ENCODE measurements around the gene NPIPB4.
"Not testable (repeated sequence)": the region's sequence is repeated elsewhere in the genome, so short reads cannot be mapped to it uniquely, and the experiment has no call there.

NPIPB4 gene

GRCh38 chr16:21857656-21858055 lies at the start of gene NPIPB4:
Gene NPIPB4 (minus strand): TSS chr16:21857756. CDS start chr16:21857378, 378 bp downstream.
- not testable (repeated sequence) for FAIRE-seq

DNA sequence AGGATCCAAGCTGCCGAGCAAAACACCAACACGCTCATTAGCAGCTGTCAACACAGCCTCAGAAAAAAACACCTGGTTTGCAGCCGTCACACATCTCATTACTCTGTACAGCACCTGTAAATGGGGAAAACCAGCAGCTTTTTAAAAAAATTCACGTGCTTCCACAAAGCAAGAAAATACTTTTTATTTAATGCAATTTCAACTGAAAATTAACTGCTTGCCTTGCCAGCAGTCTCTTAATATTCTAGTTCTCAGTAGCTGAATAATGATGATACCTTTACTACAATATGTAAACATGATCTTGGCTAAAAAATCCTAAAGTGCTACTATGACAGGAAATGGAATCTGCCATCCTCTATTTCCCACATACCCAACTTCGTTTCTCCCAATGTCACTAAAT lies 41.4 kb upstream of the NPIPB4 start:
- not testable (repeated sequence) for FAIRE-seq

GRCh38 chr16:21881988-21882387 lies 24.4 kb upstream of the NPIPB4 start:
- not testable (repeated sequence) for FAIRE-seq

DNA sequence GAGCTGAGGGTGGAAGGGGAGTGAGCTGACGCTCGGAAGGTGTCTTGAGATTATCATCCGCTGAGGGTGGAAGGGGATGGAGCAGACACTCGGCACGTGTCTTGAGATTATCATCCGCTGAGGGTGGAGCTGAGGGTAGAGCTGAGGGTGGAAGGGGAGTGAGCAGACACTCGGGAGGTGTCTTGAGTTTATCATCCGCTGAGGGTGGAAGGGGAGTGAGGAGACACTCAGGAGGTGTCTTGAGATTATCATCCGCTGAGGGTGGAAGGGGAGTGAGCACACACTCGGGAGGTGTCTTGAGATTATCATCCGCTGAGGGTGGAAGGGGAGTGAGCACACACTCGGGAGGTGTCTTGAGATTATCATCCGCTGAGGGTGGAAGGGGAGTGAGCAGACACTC lies 20.4 kb downstream of the NPIPB4 start:
- FAIRE-seq: not testable (repeated sequence)

- FAIRE-seq: not testable (repeated sequence)
These were observed 21.2 kb downstream of the NPIPB4 start for GRCh38 chr16:21836334-21836733.

GRCh38 chr16:21835747-21836146 lies 21.8 kb downstream of the NPIPB4 start:
- not testable (repeated sequence) for FAIRE-seq

DNA sequence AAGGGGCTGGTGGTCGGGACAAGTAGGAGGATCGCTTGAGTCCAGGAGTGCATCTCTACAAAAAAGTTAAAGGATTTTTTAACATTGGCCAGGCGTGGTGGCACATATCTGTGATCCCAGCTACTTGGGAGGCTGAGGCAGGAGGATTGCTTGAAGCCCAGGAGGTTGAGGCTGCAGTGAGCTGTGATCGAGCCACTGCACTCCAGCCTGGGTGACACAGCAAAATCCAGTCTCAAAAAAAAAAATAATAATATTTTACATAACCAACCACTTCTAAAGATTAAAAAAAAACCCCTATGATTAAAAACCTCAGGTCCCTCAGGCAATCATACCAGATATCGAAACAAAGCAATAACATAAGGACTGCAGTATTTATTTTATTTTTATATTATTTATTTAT lies 23.3 kb downstream of the NPIPB4 start:
- not testable (repeated sequence) for FAIRE-seq

DNA sequence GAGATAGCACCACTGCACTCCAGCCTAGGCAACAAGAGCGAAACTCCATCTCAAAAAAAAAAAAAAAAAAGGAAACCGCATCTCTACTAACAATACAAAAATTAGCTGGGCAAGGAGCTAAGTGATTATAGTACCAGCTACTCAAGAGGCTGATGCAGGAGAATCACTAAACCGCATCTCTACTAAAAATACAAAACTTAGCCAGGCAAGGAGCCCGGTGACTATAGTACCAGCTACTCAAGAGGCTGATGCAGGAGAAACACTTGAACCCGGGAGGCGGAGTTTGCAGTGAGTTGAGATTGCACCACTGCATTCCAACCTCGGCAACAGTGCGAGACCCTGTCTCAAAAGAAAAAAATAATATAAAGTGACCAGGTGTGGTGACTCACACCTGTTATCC lies 27.6 kb downstream of the NPIPB4 start:
- not testable (repeated sequence) for FAIRE-seq

DNA sequence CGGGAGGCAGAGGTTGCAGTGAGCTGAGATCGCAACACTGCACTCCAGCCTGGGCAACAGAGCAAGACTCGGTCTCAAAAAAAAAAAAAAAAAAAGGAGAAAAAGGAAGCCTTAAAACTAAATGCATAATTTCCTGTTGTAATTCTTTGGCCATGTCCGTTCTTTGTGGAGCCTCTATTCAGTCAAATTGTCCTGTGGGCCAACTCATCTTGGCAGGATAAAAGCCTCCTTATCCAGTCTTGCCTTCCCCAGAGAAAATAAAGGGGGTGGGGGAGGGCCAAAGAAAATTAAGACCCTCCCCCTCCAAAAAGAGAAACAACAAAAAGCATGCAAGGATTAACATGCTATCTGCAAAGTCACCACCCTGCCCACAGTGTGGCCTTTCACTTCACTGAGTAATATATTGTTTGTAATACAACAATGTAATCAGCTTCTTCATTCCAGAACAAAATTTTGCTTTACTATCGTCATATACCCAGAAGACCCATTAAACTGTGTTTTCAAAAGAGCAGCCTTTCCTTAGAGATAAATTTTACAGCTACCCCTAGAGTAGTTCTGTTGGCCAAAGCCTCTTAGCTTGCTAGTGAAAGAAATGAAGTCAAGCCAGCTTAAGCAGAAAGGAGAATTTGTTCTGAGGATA lies 31.4 kb downstream of the NPIPB4 start:
- FAIRE-seq: not testable (repeated sequence)

DNA sequence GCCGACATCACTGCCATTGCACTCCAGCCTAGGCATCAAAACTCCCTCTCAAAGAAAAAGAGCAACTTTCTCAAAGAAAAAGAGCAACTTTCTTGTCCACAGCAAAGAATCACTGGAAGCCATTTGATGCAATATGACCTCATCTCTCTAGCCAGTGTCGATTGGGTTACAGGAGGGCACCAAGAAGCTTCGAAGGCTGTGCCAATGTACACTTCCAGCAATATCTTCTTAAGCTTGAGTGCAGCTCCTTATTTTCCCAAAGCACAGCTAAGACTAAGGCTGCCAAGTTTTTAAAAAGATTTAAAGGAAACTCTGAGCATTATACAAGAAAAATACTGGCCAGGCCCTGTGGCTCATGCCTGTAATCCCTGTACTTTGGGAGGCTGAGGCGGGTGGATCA lies 32.0 kb downstream of the NPIPB4 start:
- FAIRE-seq: not testable (repeated sequence)

DNA sequence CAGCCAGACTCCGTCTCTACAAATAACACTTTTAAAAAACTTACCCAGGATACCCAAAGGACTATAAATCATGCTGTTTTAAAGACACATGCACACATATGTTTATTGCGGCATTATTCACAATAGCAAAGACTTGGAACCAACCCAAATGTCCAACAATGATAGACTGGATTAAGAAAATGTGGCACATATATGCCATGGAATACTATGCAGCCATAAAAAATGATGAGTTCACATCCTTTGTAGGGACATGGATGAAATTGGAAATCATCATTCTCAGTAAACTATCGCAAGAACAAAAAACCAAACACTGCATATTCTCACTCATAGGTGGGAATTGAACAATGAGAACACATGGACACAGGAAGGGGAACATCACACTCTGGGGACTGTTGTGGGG lies 34.3 kb downstream of the NPIPB4 start:
- not testable (repeated sequence) for FAIRE-seq

GRCh38 chr16:21820908-21821465 lies 36.6 kb downstream of the NPIPB4 start:
- FAIRE-seq: not testable (repeated sequence)

GRCh38 chr16:21820028-21820907 lies 37.3 kb downstream of the NPIPB4 start:
- FAIRE-seq: not testable (repeated sequence)

DNA sequence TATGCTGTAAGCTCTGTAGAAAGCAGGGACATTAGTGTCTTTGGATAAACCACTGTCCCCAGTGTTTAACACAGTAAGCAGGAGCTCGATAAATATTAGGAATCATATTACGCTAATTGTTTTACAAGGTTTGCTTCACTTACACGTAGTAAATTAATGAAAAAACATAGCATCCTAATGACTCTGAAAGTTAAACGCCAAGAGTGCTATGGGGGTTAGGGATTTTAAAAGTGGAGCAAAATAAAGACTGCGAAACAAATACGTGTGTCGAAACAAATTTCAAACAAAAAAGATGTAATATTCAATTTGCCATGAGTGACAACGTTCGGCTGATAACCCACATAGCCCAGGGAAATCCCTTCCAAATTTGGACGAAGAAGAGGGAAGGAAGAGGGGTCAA lies 37.9 kb downstream of the NPIPB4 start:
- not testable (repeated sequence) for FAIRE-seq

- not testable (repeated sequence) for FAIRE-seq
These were observed 40.5 kb downstream of the NPIPB4 start for GRCh38 chr16:21817012-21817411.

- FAIRE-seq: not testable (repeated sequence)
These were observed 41.9 kb downstream of the NPIPB4 start for GRCh38 chr16:21815694-21816093.

DNA sequence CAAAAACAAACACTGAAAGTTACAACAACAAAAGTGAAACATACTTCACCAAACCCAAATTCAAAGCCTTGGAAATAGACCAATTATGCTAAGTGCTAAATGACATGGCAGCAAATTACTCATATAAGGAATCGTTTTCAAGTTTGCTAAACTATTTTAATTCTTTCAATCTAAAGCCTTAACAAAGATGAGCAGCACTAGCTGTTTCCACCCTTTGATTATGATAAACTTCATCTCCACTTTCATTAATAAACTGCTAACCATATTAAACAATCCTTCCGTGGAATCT lies 55.2 kb downstream of the NPIPB4 start:
- not testable (repeated sequence) for FAIRE-seq

DNA sequence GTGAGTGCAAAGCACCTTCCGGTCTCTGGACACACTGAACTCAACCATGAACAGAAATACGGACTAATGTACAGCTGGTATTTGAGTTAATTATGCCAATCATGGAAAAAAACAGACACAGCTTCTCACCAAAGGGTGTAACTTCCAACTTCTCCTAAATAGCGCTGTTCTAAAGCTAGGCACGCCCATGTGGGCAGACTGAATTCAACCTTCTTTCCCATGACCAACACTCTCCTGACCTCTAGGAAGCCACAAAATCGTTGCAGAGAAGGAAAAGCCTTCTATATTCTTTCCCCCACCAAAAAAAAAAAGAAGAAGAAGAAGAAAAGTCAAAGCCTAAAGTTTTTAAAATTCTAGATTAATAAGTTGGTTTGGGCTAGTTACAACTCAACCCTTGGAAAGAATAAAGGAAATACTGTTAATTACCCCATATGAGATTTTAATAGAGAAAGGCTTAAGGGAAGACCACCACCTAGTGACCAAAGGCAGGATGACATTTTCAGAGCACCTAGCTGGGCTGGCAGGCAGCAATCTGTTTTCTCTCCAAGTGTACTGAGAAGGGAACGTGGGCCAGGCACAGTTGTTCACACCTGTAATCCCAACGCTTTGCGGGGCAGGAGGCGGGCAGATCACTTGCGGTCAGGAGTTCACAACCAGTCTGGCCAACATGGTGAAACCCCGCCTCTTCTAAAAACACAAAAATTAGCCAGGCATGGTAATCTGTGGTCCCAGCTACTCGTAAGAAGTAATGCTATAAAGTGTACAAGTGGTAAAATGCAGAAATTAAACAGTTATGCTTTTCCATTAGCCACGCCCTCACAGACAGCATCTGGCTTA lies 55.8 kb downstream of the NPIPB4 start:
- not testable (repeated sequence) for FAIRE-seq

DNA sequence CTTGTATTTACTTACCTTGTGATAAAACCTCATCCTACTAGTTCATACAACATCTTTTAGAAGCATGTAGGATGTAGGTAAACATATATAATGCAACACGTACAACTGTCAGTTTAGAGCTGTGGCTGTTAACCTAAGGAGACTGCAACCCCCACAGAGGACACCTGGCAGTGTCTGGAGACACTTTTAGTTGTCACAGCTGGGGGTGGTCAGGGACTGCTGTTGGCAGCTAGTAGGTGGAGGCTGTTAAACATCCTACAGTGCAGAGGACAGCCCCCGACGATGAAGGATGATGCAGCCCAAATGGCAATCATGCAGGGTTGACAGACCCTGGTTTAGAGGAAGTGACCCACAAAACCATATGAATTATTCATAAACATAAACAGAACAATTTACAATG lies 59.0 kb downstream of the NPIPB4 start:
- FAIRE-seq: not testable (repeated sequence)

- not testable (repeated sequence) for FAIRE-seq
These were observed 64.2 kb downstream of the NPIPB4 start for GRCh38 chr16:21793310-21793709.

DNA sequence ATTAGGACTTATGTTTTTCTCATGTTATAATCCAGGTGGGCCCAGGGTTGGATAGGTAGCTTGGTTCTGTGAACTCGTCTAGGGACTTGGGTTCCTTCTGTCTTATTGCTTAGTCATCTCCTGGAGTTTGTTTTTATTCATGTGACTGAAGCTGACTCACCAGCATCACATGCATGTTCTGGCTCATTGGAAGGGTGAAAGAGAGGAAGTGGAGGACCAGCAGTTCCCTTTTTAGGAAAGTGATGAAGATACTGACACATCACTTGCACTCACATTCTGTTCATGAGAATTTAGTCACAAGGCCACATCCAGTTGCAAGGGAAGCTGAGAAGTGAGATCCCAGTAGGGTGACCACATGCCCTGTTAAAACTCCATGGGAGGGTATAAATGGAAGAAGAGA lies 67.0 kb downstream of the NPIPB4 start:
- FAIRE-seq: not testable (repeated sequence)
